Tibial nerve (tissue), 4 donors: Measurements from ENCODE around the gene KCNH3. TPM values are rescaled to one million over a fixed set of nuclear protein-coding genes. Genes with fewer than 3 reads are reported as not detected.
A peak's percentile ranks its signal among the peaks of the same experiment; 100 is the strongest.

Experiments
- DNase-seq, 2 donors: peaks; one replicate each; pipeline ENCODE4 v3.0.0-alpha.2; 2019; ENCODE audit warnings: low spot score in 2 of 2
- H3K27ac ChIP-seq, 4 donors: fragments of 200-600 bp; sonication (generic) in 3 of 4; one replicate each; pipeline ENCODE4 v1.5.1; 2017 to 2019; ENCODE audit warnings: mild to moderate bottlenecking in 1 of 4
- H3K27me3 ChIP-seq, 2 donors: fragments of 200-600 bp; sonication (generic) in 1 of 2; one replicate each; pipeline versions ENCODE4 v1.5.1 to v1.6.0; 2017 to 2019
- H3K36me3 ChIP-seq, 3 donors: fragments of 200-600 bp; sonication (generic); one replicate each; pipeline ENCODE4 v1.5.1; 2018 to 2019
- H3K4me1 ChIP-seq, 4 donors: fragments of 200-600 bp; sonication (generic) in 3 of 4; one replicate each; pipeline ENCODE4 v1.5.1; 2017 to 2019
- H3K4me3 ChIP-seq, 4 donors: fragments of 200-600 bp; sonication (generic) in 3 of 4; one replicate each; pipeline ENCODE4 v1.5.1; 2017 to 2019; ENCODE audit warnings: mild to moderate bottlenecking in 1 of 4, moderate library complexity in 1 of 4
- H3K9me3 ChIP-seq, 4 donors: fragments of 200-600 bp; sonication (generic) in 3 of 4; one replicate each; pipeline ENCODE4 v1.5.1; 2017 to 2019
- EP300 ChIP-seq, 2 donors: sonication (generic); formaldehyde crosslinking; IDR thresholded peaks; one replicate each; pipeline ENCODE4 v1.6.1; 2017; ENCODE audit warnings: antibody characterized with exemption in 2 of 2, mild to moderate bottlenecking in 1 of 2
- POLR2A ChIP-seq, 2 donors: fragments of 450-650 bp; IDR thresholded peaks; one replicate each; pipeline ENCODE4 v1.6.1; 2017; ENCODE audit warnings: antibody characterized with exemption in 2 of 2, mild to moderate bottlenecking in 2 of 2, moderate library complexity in 2 of 2
- WGBS, 2 donors: methylation state at CpG; one replicate each; pipeline ENCODE4 v1.1.5; 2018; 5-methylcytosine and 5-hydroxymethylcytosine counted together
- total RNA-seq, 4 donors: library from RNA; depleted of rRNA; stranded (reverse); fragments of >200 nt; gene quantifications; one replicate each; pipeline ENCODE4 v1.1.0, GENCODE V29; 2016
- TF ChIP-seq, protein P1 (sequence below), 5 experiments: fragments of 200-600 bp in 3 of 5; fragments of 450-650 bp in 2 of 5; sonication (generic) in 3 of 5; IDR thresholded peaks; one replicate each; pipeline ENCODE4 v1.5.1; 2016 to 2019; ENCODE audit warnings: antibody characterized with exemption in 5 of 5, mild to moderate bottlenecking in 3 of 5, moderate library complexity in 2 of 5

The KCNH3 gene
- total RNA-seq, 4 donors from 2014 or later = 0.21 to 0.30 TPM; not detected in 2

DNA sequence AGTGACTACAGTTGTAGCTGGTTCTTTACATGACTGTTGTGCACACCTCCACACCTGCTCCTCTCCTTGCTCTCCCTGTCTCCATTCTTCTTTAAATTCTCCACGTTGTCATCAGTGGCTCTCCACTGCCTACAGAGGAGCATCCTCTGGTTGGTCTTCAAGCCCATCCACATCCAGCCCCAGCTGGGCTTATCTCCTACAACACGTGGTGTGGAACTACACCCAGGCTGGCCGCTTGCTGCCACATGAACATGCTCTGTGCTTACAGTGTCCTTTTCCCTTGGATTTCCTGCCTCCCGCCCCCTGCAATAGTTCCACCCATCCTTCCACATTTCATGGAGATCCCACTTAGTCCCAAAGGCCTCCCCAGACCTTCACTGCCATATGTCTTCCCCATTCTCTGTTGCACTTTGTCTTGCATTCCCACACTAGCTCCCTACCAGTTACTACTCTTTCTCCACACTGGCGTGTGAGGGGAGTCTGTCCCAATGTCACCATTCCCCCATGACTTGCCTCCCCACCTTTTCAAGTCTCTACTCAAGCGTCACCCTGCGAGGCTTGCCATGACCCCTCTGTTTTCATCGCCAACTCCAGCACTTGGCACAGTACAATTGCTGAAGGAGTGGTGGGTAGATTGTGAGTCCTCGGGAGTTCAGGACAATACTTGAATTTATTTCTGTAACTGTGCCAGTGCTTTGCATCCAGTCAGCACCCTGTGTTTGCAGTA, 38.9 kb downstream of the KCNH3 start:
- Histone ChIP-seq H3K4me3 (no peak overlapping the region), H3K4me1 (peaks cover 0 to 27% (median 7%) of the 10 kb centered on the region in 4 donors), H3K27me3 (no peaks in the 10 kb centered on the region), H3K27ac (no peak overlapping the region), H3K36me3 (peaks cover 0 to 45% (median 0%) of the 10 kb centered on the region in 3 donors), H3K9me3 (no peaks in the 10 kb centered on the region)
- WGBS, 2 donors = 69 to 80% methylated on average over 9 of the region's 9 CpGs
- TF ChIP-seq, protein P1, sequence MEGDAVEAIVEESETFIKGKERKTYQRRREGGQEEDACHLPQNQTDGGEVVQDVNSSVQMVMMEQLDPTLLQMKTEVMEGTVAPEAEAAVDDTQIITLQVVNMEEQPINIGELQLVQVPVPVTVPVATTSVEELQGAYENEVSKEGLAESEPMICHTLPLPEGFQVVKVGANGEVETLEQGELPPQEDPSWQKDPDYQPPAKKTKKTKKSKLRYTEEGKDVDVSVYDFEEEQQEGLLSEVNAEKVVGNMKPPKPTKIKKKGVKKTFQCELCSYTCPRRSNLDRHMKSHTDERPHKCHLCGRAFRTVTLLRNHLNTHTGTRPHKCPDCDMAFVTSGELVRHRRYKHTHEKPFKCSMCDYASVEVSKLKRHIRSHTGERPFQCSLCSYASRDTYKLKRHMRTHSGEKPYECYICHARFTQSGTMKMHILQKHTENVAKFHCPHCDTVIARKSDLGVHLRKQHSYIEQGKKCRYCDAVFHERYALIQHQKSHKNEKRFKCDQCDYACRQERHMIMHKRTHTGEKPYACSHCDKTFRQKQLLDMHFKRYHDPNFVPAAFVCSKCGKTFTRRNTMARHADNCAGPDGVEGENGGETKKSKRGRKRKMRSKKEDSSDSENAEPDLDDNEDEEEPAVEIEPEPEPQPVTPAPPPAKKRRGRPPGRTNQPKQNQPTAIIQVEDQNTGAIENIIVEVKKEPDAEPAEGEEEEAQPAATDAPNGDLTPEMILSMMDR (IDR thresholded peaks at IDR 0.05) = no peak
- TF ChIP-seq EP300 (IDR thresholded peaks at IDR 0.05) (no peak), POLR2A (IDR thresholded peaks at IDR 0.05) (no peak)
- no peak for DNase-seq

DNA sequence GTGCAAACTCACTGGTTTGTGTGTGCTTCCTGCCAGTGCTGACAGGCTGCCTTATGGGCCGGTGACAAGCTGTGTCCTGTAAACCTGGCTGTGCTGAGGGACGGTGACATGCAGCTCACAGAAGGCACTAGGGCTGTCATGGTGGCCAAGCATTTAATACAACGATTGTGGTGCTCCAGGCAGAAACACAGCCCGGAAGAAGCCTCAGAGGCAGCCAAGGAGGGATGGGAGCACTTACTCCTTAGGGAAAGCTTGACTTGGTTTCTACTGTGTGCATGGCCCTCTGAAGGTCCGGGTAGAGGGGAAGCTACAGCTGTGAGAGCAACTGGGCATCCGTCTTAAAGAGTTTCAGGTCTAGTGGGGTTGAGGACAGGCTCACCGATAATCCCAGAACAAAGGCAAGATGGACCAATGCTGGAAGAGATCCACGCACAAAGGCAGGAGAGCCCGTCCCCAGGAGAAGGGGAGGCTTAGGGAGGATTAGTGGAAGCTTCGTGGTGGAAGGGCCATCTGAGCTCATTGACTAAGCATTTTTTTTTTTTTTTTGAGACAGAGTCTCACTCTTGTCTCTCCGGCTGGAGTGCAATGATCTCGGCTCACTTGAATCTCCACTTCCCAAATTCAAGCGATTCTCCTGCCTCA, 39.8 kb downstream of the KCNH3 start:
- 84 to 85% methylated on average over 13 of the region's 13 CpGs for WGBS, 2 donors
- Histone ChIP-seq H3K4me1 (peaks cover 0 to 36% (median 8%) of the 10 kb centered on the region in 4 donors), H3K27ac (no peak overlapping the region)

GRCh38 chr12:49580572-49581535, 42.0 kb downstream of the KCNH3 start:
- no peaks in the 10 kb centered on the region for H3K9me3 ChIP-seq
- DNase-seq = peak; percentile 52 to 78
- 28 to 35% methylated on average over 6 to 8 of the region's 8 CpGs for WGBS, 2 donors
- TF ChIP-seq, protein P1 (IDR thresholded peaks at IDR 0.05) = peak; percentile 69 to 78 (median 73)
- no peak for TF ChIP-seq POLR2A (IDR thresholded peaks at IDR 0.05)
- H3K27me3 ChIP-seq = no peaks in the 10 kb centered on the region
- peaks cover 0 to 52% (median 10%) of the 10 kb centered on the region in 4 donors for H3K4me1 ChIP-seq
- peaks cover 0 to 33% (median 0%) of the 10 kb centered on the region in 3 donors for H3K36me3 ChIP-seq
- H3K4me3 ChIP-seq = no peak overlapping the region
- peak overlapping the region in 1 of 4 donors; percentile 5 for H3K27ac ChIP-seq

More for the DNA sequence above, 39.8 kb downstream of the KCNH3 start:
- H3K36me3 ChIP-seq = peaks cover 0 to 45% (median 0%) of the 10 kb centered on the region in 3 donors
- no peak overlapping the region for H3K4me3 ChIP-seq
- TF ChIP-seq EP300 (IDR thresholded peaks at IDR 0.05) (no peak), POLR2A (IDR thresholded peaks at IDR 0.05) (no peak)
- TF ChIP-seq, protein P1 (IDR thresholded peaks at IDR 0.05) = no peak
- no peak for DNase-seq
- no peaks in the 10 kb centered on the region for H3K27me3 ChIP-seq
- no peaks in the 10 kb centered on the region for H3K9me3 ChIP-seq

- no peaks in the 10 kb centered on the region for H3K9me3 ChIP-seq
- WGBS, 2 donors = 63 to 88% methylated on average over 1 of the region's 1 CpG
Measured at GRCh38 chr12:49582201-49582600, 43.4 kb downstream of the KCNH3 start.

More at GRCh38 chr12:49582201-49582600, 43.4 kb downstream of the KCNH3 start:
- no peak for DNase-seq
- peaks cover 0 to 30% (median 0%) of the 10 kb centered on the region in 3 donors for H3K36me3 ChIP-seq
- TF ChIP-seq EP300 (IDR thresholded peaks at IDR 0.05) (no peak), POLR2A (IDR thresholded peaks at IDR 0.05) (no peak)
- TF ChIP-seq, protein P1 (IDR thresholded peaks at IDR 0.05) = no peak
- no peak overlapping the region for H3K4me3 ChIP-seq
- no peaks in the 10 kb centered on the region for H3K27me3 ChIP-seq
- peaks cover 0 to 59% (median 12%) of the 10 kb centered on the region in 4 donors for H3K4me1 ChIP-seq
- no peak overlapping the region for H3K27ac ChIP-seq
